NCI-H460 (cell line): ENCODE measurements around the gene KSR2. TPM values are rescaled to one million over a fixed set of nuclear protein-coding genes. Genes with fewer than 3 reads are reported as not detected.
"Not testable (repeated sequence)": the region's sequence is repeated elsewhere in the genome, so short reads cannot be mapped to it uniquely, and the experiment has no call there.

Experiments
- DNase-seq: peaks from one replicate; pipeline ENCODE4 v3.0.0-alpha.2; 2016; ENCODE audit warnings: low read depth; ENCODE audit errors: extremely low read depth
- total RNA-seq: library from RNA; depleted of rRNA; stranded (reverse); fragments of >200 nt; shearing (Covaris generic); gene quantifications from 2 replicates; pipeline ENCODE4 v1.2.3, GENCODE V29; 2014

Gene KSR2
- total RNA-seq, 1 experiment from 2014 or later: not detected

- DNase-seq: no peak
Measured at GRCh38 chr12:117892441-117892840, 76.3 kb downstream of the KSR2 start.

DNA sequence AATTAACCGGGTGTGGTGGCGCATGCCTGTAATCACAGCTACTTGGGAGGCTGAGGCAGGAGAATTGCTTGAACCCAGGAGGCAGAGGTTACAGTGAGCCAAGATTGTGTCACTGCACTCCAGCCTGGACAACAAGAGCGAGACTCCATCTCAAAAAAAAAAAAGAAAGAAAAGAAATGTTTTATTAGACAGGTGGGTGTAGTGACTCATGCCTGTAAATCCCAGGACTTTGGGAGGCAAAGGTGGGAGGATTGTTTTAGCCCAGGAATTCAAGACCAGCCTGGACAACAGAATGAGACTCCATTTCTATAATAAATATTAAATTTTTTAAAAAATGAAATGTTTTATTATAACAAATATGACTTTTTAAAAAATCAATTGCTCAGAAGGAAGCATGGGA, 77.5 kb downstream of the KSR2 start:
- DNase-seq: not testable (repeated sequence)

GRCh38 chr12:117890644-117891043, 78.1 kb downstream of the KSR2 start:
- no peak for DNase-seq

- DNase-seq: no peak
Measured at GRCh38 chr12:117890137-117890536, 78.7 kb downstream of the KSR2 start.

- DNase-seq: no peak
Measured at GRCh38 chr12:117889098-117889497, 79.7 kb downstream of the KSR2 start.

GRCh38 chr12:117885211-117885610, 83.6 kb downstream of the KSR2 start:
- no peak for DNase-seq

DNA sequence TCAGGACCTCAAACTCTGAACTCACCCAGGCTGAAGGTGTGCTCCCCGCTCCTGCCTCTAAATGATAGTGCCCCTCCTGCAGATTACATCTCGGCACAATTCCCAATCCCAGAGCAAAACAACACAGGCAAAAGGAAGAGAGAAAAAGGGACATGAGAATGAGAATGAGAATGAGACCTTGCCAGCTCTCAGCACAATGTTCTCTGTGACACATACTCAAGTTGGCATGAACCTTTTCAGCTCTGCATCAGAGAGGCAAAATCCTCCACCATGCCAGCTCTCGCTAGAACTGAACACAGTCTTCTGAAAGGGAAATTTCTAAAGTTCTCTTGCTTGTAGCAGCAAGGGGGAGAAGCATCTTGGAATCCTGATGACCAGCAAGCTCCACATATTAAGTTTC, 84.6 kb downstream of the KSR2 start:
- DNase-seq: no peak

- no peak for DNase-seq
Measured at GRCh38 chr12:117882603-117883184, 86.1 kb downstream of the KSR2 start.

DNA sequence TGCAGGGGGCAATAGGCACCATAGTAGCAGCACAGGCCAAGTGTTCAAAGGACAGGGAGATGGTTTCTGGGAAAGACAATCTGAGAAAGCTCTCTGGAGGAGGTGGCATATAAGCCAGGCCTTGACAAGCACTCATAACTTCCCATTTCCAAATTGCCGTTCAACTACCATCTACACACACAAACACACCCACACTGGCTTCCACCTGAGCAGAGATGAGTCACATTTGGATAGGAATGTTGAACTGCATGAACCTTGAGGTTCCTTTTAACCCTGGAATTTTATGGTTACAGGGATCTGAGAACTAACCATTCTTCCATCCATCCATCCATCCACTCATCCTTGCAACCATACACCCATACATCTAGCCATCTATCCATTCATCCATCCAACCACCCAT, 86.6 kb downstream of the KSR2 start:
- DNase-seq: no peak

GRCh38 chr12:117881517-117881916, 87.3 kb downstream of the KSR2 start:
- no peak for DNase-seq

- DNase-seq: no peak
Measured at GRCh38 chr12:117878605-117879004, 90.2 kb downstream of the KSR2 start.

DNA sequence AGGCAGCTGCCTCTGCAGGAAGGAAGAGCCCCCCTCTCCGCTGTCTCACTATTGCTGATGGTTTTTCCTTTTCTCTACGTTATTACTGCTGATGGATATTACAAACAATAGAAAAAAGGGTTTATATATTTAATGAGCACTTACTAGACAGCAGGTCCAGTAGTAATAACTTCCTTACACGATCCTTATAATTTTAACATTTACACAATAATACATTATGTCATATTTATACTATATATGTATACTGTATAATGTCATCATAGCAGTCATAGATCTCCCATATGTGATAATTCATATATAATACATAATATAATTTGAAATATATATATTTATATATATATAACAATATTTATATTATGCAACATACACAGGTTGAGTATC, 92.4 kb downstream of the KSR2 start:
- no peak for DNase-seq

DNA sequence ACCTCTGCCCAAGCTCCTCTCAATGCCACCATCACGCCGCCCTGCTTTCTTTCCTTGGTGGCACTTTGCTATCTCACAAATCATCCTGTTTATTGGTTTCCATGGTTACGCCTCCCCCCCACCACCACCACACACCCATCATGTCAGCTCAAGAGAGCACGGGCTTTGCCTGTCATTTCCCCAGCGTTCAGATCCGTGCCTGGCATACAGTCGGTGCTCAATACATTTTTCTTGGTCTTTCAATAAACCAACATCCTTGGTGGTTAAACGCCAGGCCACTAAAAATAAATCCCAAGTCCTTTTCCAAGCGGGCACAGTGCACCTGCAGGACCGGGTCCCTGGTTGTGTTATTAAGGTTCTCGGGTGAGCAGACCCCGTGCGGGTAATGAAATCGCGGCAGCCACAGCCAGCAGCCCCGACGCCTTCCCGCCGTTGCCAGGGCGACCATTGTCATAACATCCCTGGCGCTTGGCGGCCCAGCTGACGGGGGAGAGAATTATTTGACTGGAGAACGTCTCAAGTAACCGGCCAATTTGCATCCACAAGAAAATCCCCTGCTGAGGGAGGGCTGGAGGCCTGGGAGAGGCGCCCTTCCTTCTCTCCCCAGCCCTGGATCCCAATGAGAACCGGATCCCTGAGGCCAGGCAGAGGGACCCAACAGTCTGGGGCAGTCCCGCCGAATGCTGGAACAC, 92.9 kb downstream of the KSR2 start:
- no peak for DNase-seq

- peak; percentile 61 for DNase-seq
Measured at GRCh38 chr12:117874842-117875434, 93.9 kb downstream of the KSR2 start.

DNA sequence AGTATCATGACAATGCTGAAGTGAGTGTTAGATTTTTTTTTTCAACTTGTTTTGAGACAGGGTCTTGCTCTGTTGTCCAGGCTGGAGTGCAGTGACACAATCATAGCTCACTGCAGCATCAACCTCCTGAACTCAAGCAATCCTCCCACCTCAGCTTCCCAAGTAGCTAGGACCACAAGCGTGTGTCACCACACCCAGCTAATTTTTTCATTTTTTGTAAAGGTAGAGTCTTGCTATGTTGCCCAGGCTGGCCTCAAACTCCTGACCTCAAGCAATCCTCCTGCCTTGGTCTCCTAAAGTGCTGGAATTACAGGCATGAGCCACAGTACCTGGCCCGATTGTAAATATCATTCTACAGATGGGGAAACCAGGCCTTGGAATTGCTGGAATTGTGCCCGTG, 94.6 kb downstream of the KSR2 start:
- DNase-seq: not testable (repeated sequence)

GRCh38 chr12:117872546-117873169, 96.1 kb downstream of the KSR2 start:
- DNase-seq: no peak

DNA sequence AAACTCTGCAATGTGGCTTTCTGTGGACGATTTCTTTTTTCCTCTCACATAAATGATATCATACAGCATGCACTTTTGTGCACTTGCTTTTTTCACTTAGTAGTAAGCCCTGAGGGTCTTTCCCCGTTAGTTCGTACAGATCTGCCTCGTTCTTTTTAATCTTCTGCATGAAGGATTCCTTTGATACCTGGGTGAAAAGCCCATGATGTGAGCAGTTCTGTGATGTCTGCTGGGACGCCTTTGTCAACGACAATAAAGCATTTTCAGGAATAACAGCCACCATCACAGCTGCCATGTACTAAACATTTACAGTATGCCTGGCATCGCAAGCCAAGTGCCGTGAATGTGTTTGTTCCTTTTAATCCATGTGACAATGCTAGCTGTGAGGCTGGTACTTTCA, 99.2 kb downstream of the KSR2 start:
- DNase-seq: no peak

DNA sequence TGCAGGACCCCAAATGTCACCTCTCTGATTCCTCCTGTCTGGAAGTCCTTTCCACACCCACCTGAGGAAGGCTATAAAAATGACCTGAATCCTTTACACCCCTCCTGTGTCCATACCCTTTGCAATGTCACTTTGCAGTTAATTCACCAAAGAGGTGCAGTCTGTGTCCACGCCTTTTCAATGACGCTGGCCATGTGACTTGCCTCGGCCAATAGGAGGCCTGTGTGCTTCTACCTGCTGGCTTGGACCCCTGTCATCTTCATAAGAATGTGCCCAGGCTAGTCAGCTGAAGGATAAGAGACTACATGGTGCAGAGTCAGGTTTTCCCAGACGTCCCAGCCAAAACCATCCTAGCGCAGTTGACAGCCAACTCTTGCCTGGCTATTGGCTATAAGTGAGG, 101.4 kb downstream of the KSR2 start:
- DNase-seq: no peak

DNA sequence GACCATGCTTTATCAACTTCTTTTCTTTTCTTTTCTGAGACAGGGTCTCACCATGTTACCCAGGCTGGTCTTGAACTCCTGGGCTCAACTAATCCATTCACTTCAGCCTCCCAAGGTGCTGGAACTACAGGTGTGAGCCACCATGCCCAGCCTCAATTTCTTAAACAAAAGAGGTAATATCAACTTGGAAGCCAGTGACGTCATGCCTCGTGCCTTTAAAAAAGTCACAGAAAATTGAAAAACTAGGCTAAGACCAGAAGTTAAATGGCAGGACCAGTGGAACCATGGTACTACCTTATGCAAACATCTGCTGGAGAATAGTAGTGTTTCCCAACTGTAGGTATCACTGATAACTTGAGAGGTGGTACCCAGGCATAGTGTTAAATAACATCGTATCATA, 103.3 kb downstream of the KSR2 start:
- no peak for DNase-seq

- no peak for DNase-seq
Measured at GRCh38 chr12:117863002-117863709, 105.6 kb downstream of the KSR2 start.

GRCh38 chr12:117861691-117862090, 107.1 kb downstream of the KSR2 start:
- no peak for DNase-seq
